ENCODE measurements around the gene NR2C2.

DNA sequence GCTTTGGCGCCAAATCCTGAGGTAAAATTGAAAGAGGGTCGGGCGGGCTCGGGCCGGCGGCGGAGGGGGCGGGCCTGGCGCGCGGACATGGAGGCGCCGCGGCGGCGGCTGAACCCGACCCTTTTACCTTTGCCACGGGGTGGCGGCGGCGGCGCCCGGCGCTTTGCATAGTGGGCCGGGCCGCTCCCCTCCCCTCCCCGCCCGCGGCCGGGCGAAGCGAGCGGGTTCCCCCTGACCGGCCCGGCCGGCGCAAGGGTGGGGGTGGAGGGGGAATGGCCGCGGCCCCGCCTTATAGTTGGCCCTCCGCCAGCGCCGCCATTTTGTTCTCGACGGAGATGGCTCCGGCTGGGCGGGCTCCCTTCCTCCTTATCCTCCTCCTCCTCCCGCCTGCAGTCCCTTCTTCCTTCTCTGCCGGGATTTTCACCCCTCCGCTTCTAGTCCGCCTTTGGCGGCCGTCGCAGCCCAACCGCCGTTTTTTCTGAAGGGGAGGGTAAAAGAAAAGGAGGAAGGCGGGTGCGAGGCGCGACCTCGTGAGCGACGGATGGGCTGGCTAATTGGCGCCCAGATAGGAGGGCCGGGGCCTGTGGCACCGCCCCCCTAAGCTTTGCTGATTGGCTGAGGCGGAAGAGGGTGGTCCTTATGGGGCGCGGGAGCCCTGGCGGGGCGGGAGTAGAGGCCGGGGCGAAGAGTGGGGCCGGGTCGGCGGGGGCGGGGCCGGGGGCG lies 664 bp downstream of the NR2C2 start:
- TF ChIP-seq, protein P1, sequence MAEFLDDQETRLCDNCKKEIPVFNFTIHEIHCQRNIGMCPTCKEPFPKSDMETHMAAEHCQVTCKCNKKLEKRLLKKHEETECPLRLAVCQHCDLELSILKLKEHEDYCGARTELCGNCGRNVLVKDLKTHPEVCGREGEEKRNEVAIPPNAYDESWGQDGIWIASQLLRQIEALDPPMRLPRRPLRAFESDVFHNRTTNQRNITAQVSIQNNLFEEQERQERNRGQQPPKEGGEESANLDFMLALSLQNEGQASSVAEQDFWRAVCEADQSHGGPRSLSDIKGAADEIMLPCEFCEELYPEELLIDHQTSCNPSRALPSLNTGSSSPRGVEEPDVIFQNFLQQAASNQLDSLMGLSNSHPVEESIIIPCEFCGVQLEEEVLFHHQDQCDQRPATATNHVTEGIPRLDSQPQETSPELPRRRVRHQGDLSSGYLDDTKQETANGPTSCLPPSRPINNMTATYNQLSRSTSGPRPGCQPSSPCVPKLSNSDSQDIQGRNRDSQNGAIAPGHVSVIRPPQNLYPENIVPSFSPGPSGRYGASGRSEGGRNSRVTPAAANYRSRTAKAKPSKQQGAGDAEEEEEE (CRISPR knock-in tag; IDR thresholded peaks at IDR 0.05; ENCODE audit: borderline replicate concordance) = no peak
- TF ChIP-seq ZBTB7B (CRISPR knock-in tag; IDR thresholded peaks at IDR 0.05) = no peak
- TF ChIP-seq SP1 (IDR thresholded peaks at IDR 0.05) = no peak
- TF ChIP-seq SP1 (CRISPR knock-in tag; IDR thresholded peaks at IDR 0.05) = peak; percentile 97
- TF ChIP-seq TAF1 (CRISPR knock-in tag; IDR thresholded peaks at IDR 0.05) = no peak; the same call in 1 of the 2 replicates
